ENCODE results near the gene HS6ST1.
"Not testable (repeated sequence)": the region's sequence is repeated elsewhere in the genome, so short reads cannot be mapped to it uniquely, and the experiment has no call there.

- not testable (repeated sequence) for TF ChIP-seq TAF1, POLR2A, POLR2AphosphoS5, POU2F2, SPI1 (IDR thresholded peaks at IDR 0.05; ENCODE audit: low read depth, low read length)
Measured at GRCh38 chr2:128268145-128268544, 50.5 kb downstream of the HS6ST1 start.

Data from GM12891 (cell line).